Middle frontal gyrus (tissue), 1 donor: ENCODE results near the gene NAIF1.
A peak's percentile ranks its signal among the peaks of the same experiment; 100 is the strongest.

Experiments used
- DNase-seq: peaks from one replicate; pipeline ENCODE4 v3.0.0-alpha.2; 2015; ENCODE audit warnings: low spot score; ENCODE audit errors: extremely low spot score

The NAIF1 gene

GRCh38 chr9:128102196-128102595 is 35.1 kb upstream of the NAIF1 start:
- no peak for DNase-seq

DNA sequence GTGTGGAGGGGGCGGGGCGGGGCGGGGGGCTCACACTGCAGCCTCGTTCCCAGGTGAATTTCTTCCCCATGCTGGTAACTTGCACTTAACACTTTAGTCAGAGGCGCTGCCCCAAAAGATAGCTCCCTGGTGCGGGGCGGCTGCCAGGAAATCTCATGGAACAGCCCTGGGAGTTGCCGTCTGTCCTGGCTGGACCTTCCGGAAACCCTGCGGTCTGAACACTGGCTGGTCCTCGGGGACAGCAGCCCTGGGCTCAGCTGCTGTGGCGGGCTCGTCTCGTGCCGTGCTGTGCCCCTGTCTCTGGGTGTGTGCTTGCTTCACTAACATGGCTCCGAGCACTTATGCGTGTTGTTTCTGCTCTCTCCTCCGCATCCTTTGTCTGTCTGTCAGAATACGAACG is 34.6 kb upstream of the NAIF1 start:
- no peak for DNase-seq

DNA sequence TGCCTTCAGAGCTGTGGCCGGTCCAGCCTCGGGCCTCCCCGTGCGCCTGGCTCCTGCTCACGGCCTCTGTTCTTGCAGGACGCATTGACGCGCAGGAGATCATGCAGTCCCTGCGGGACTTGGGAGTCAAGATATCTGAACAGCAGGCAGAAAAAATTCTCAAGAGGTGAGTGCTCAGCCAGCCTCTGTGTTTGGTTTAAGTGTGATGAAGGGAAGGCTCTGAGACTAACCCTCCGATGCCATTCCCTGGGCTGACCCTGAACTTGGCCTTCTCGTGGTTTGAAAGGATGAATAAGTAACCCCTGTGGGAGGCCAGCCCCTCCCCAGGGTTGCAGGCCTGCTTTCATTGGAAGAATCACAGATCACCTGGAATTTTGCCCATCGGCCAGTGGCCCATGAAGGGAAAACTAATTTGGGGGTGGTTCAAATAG is 34.1 kb upstream of the NAIF1 start:
- DNase-seq: no peak

GRCh38 chr9:128100581-128100980 is 33.5 kb upstream of the NAIF1 start:
- no peak for DNase-seq

DNA sequence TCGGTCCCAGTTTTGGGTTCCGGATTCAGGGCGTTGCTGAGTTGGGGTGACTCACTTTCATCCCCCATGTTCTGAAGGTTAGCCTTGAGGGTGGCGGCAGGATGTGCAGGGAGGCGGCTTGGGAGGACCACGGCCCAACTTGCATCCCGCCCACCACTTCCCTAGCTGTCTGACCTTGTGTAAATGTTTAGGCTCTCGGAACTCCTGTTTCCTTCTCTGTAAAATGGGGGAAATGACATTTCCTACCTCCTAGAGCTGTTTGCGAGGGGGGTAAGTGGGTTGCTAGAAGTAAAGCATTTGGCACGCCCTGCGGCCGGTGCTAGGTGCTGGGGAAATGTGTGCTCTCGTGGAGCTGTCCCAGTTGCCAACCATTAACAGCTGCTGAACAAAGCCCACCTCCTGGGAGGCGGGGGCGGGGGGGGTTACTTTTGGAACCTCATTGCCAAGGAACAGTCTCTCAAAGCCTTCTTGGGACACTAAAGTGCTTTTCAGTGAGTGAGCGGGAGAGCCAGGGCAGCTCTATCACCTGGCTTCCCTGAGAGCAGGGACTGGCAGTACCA is 32.9 kb upstream of the NAIF1 start:
- no peak for DNase-seq

GRCh38 chr9:128099231-128099931 is 32.3 kb upstream of the NAIF1 start:
- no peak for DNase-seq

DNA sequence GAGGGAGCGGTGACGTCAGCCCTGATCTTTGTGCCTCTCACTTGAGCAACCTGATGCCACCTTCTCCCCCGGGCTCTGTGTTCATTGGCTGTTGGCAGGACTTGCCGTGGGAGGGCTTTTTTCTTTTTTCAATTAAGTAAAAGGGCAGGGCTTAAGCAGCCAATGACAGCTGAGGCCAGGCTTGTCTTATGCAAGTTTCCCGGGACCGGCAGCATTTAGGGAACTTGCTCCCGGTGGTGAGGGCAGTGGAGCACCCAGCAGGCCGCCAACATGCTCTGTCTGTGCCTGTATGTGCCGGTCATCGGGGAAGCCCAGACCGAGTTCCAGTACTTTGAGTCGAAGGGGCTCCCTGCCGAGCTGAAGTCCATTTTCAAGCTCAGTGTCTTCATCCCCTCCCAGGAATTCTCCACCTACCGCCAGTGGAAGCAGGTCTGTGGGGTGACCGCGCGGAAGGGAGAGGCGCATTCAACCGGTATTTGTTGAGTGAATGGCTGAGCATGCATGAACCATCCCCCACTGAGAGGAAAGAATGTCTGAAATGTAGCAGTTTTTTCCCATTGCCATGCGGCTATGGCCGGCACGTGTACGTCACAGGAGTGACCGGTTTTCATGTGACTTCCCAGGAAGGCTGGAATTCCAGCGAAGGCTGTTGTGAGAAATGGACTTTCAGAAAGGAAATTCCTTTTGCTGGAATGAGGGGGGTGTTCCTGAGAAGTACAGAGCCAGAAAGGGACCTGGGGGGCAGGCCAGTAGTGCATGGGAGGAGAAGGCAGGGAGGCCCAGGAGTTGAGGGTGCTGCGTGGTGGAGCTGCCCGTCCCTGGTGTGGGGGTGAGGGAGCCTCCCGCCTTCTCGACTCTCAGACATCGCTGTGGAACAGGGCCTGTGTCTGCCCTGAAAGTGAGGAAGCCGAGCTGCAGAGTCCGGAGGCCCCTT is 31.4 kb upstream of the NAIF1 start:
- peak; percentile 74 for DNase-seq

GRCh38 chr9:128097543-128098296 is 30.6 kb upstream of the NAIF1 start:
- no peak for DNase-seq

DNA sequence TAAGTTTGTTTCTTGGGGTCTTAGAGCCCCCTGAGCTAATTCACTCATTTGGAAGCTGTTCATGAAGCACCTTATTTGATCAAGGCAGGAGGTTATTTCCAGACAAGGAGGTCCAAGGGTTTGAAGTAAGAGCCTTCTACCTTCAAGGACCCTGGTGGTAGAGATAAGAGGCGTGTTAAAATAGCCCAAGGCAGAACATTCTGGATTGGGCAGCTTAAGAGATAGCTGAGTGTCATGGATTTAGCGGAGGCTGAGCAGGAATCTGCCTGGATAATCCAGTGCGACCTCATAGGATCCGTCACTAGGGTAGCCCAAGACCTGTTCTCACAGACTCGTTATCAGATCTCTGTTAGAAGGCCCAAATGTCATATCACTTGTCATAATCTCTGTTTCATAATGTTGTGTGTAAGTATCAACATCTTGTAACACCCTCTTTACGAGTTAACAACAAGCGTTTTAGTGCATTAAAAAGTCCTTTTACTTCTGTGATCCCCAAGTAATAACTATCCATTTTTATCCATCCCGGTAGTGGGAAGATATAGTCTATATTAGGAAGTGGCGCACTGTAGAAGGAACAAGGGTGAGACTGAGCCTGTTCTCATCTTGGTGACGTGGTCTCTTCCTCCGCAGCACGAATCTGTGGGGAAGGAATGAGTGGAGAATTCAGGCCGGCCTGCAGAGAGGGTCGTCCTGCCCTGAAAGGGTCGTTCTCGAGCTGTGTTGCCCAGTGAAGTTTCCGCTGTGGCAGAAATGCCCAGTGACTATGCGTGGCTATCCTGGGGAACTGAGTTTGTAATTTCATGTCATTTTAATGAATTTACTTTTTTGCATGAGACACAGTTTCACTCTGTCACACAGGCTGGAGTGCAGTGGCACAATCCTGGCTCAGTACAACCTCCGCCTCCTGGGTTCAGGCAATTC is 29.8 kb upstream of the NAIF1 start:
- DNase-seq: no peak

DNA sequence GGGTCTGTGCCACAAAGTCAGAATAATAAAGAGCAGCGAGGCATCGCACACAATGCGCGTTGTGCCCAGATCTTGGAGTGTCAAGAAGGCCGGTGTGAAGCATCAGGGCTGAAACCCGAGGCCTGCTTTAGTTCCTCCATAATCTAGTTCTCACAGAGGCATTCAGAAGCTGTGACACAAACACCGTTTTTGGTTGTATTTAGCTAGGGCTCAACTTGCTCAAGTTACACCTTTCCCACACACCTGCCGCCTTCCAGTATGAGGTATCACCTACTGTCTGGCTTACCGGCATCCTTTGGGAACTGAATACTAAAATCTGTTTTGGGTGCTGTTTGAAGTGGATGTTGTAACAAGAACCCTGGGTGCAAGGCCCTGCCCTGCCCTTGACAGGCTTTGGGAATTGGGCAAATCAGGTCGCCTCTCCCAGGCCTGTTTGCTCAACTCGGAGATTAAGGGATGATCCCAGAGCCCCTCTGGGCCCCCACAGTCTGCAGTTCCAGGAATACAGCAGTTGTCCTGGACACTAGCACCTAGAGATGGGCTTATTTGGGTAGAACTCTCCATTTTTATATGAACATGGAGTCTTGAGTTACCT is 27.9 kb upstream of the NAIF1 start:
- no peak for DNase-seq

DNA sequence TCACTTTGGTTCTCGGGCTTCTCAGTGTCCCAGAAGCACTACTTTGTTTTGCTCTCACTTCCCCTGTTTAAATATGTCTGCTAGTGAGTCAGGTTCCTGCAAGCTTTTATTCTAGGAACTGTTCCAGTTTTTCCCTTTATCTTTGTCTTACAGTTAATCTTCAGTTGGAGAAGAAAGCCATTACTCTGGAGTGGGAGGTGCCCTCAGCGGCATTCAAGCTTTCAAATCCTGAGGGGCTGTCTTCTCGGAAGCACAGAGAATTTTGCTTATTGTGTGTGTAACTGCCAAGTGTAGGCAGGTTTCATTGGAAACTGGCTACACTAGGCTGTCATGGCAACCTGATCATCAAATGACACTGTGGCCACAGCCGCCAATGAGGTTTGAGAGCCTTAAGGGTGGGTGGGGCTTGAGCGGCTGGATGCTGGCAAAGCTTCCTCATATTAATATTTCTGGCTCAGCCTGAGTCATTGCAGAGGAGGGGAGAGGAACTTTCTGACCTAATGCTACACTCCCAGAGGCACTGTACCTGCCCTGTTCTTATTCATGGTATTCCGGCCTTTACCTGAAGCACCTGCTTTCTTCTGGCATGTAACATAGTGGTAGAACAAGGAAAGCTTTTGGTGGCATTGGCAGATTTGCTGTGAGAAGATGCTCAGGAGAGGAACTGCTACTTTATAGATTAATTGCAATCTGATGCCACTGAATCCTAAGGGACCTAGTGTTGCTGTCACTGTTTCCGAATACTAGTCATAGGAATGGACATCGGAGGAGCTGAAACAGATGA is 27.2 kb upstream of the NAIF1 start:
- DNase-seq: peak; percentile 89

DNA sequence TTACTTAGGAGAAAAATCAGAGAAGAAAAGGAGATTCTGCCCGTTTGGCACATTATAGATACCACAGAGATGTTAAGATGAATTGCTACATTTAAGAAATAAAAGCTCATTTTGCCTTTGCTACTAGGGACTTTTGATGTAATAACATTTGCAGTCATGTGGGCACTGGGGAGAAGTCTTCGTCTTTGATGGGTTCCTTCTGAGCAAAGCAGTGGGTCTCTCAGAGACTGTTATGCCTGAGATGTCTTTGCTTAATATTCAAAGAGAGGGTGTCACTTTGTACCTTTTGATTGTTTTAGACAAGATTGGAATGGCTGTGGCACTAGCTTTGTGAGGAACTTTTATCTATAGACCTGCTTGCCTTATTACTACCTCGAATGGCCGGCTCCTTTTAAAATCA is 25.9 kb upstream of the NAIF1 start:
- DNase-seq: no peak

- no peak for DNase-seq
These were observed 25.3 kb upstream of the NAIF1 start for GRCh38 chr9:128092199-128092977.

GRCh38 chr9:128091571-128091970 is 24.5 kb upstream of the NAIF1 start:
- no peak for DNase-seq

DNA sequence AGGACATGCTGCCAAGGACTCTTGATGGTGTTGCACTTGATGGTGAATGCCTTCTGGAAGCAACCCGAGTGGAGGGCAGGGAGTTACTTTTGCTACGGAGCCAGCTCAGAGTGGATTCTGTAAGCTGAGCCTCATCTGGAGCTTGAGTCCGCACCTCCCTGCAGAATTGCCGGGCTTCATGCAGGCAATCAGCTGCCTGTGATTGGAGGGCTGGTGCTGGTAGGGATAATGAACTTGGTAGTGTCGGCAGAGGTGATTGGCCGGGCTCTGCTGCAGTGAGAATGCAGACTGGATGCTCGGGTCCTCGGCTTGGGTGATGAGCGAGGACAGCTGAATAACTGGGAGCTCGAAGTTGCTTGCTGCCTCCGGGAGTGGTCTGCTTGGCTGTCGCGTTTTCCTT is 24.0 kb upstream of the NAIF1 start:
- peak; percentile 84 for DNase-seq

DNA sequence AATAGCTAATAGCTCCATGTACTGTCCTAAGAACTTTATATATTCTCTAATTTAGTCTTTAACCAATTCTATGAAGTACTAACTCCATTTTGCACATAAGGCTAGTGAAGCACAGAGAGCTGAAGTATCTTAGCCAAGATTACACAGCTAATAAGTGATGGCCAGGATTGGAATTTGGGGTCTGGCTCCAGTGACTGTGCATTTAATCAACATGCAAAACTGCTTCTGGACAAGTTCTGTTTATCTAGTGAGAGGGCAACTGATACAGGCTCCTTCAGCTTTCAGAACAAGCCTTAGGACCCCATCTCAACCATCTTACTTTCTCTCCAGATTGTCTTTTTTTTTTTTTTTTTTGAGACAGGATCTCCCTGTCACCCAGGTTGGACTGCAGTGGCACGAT is 22.2 kb upstream of the NAIF1 start:
- no peak for DNase-seq

- DNase-seq: no peak
These were observed 21.3 kb upstream of the NAIF1 start for GRCh38 chr9:128088253-128088945.

DNA sequence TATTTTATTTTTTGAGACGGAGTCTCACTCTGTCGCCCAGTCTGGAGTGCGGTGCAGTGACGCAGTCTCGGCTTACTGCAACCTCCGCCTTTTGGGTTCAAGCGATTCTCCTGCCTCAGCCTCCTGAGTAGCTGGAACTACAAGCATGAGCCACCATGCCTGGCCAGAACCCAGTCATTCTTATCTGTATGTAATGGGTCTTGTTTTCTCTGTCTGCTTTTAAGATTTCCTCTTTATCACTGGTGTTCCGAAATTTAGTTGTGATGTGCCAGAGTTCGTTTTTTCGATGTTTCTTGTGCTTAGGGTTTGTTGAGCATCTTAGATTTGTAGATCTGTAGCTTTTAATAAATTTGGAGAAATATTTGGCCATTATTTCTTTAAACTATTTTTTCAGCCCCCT is 20.1 kb upstream of the NAIF1 start:
- DNase-seq: no peak
